Stimulated activated CD4-positive, alpha-beta T cell treated with anti-CD3 and anti-CD28 coated beads, Interleukin-15, amount 100 ng/mL, for 48 hours (primary cell): ENCODE measurements around the gene ACCSL.

Source experiments
- DNase-seq, 2 donors: peaks; one replicate each; pipeline ENCODE4 v3.0.0-alpha.2; 2020; ENCODE audit warnings: low read depth in 2 of 2

Gene ACCSL

DNA sequence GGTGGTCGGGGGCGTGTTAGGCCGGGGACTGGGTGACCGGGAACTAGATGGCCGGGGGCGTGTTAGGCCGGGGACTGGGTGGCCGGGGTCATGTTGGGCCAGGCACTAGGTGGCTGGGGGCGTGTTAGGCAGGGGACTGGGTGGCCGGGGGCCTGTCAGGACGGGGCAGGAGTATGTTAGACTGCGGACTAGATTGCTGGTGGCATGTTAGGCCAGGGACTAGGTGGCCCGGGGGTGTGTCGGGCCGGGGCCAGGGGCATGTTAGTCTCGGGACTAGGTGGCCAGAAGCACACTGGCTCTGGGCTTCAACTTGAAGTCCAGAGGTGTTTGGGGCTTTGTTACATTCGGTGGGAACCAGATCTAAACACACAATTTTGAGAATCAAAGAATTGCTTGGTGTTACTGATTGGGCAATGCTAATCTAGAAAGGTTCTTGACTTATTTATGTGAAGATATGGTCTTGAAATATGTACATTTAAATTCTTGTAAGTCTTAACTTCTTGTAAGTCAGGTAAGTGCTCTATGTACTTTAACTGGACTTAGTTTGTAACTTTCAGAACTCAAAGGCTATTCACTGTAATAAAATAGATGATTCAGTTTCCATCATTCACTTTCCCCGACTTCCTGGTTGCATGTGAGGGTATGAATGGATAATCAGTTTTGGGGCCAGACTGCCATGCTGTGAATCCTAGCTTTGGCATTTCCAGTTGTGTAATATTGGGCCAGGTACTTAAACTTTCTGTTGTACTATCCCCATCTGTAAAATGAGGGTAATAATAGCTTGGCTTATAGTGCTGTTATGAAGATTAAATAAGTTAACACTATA is 48.8 kb downstream of the ACCSL start:
- DNase-seq: no peak

DNA sequence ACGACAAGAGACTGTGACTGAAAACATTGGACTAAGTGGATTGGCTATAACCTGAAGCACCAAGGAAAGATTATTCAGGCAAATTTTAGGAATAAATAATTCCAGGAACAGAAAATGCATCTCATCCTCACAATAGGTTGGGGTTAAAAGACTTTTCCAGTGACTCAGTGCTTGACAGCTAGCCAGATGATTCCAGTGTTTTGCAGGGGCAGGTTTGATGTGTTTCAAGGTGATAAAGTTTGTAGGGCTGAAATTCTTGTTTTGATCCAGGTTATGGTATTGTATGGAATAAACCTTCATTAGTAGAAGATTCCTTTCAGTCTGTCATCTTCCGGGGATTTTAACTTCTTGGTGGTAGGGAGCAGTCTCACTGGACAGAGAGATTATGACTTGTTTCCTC is 50.0 kb downstream of the ACCSL start:
- DNase-seq: no peak

DNA sequence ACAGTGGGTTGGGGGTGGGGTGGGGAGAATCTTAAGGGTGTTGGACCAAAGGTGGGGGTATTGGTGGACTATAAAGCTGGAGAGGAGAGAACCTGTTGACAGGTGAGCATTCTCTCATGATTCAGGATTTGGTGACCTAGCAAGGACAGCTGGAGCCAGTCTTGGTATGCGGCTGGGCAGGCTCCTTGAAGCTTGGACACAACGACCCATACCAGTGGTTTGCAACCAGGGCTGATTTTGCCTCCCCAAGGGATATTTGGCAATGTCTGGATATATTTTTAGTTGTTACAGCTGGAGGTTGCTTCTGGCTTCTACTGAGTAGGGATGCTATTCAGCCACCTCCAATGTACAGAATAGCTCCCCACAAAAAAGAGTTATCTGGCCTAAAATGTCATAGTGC is 53.3 kb downstream of the ACCSL start:
- no peak for DNase-seq

GRCh38 chr11:44104481-44105294 is 56.9 kb downstream of the ACCSL start:
- no peak for DNase-seq

GRCh38 chr11:44108260-44108659 is 60.5 kb downstream of the ACCSL start:
- DNase-seq: no peak
